Calu3 (cell line): Measurements from ENCODE around the gene NUP210. TPM values are rescaled to one million over a fixed set of nuclear protein-coding genes. Genes with fewer than 3 reads are reported as not detected.

ENCODE experiments used
- BruUV-seq: library from RNA; stranded (reverse); fragments of 400-500 nt; replicated peaks from 2 replicates; lab custom pipeline; 2021; lab: Mats Ljungman, UMichigan
- CTCF ChIA-PET: fragments of 300-600 bp; sonication (Branson Sonifier 250); formaldehyde crosslinking; loops from one replicate; lab custom pipeline; 2022; ENCODE audit warnings: antibody characterized with exemption; lab: Charles Lee
- DNase-seq: peaks from one replicate; pipeline ENCODE4 v3.0.0; 2022
- H3K27ac Mint-ChIP-seq: one replicate; pipeline ENCODE4 v1.8.0; 2022; ENCODE audit warnings: mixed read lengths; ENCODE audit not compliant: unreplicated experiment
- H3K27me3 Mint-ChIP-seq: one replicate; pipeline ENCODE4 v1.8.0; 2022; ENCODE audit warnings: mixed read lengths; ENCODE audit not compliant: unreplicated experiment
- H3K36me3 Mint-ChIP-seq: one replicate; pipeline ENCODE4 v1.8.0; 2022; ENCODE audit warnings: mild to moderate bottlenecking, moderate library complexity, mixed read lengths; ENCODE audit not compliant: insufficient read depth, unreplicated experiment
- H3K4me1 Mint-ChIP-seq: one replicate; pipeline ENCODE4 v1.8.0; 2022; ENCODE audit warnings: mild to moderate bottlenecking, low read depth, mixed read lengths; ENCODE audit not compliant: unreplicated experiment
- H3K4me3 Mint-ChIP-seq: one replicate; pipeline ENCODE4 v1.8.0; 2022; ENCODE audit warnings: mild to moderate bottlenecking, low read depth, moderate library complexity, mixed read lengths; ENCODE audit not compliant: unreplicated experiment
- H3K9me3 Mint-ChIP-seq: one replicate; pipeline ENCODE4 v1.8.0; 2022; ENCODE audit warnings: low read depth, mixed read lengths; ENCODE audit not compliant: unreplicated experiment
- CTCF ChIP-seq: fragments of 200-600 bp; IDR thresholded peaks from one replicate; pipeline ENCODE4 v1.8.0; 2022; ENCODE audit warnings: antibody characterized with exemption; ENCODE audit not compliant: unreplicated experiment
- intact Hi-C: fragments of 100-400 bp; cut with micrococcal nuclease; formaldehyde crosslinking; loops from one replicate; pipeline ENCODE4 v1.10.0; 2022; ENCODE audit not compliant: unreplicated experiment
- total RNA-seq: library from RNA; stranded (reverse); gene quantifications from 2 replicates; pipeline ENCODE4 v1.2.3, GENCODE V29; 2022

NUP210 gene
- total RNA-seq, 1 experiment from 2014 or later: 76.9 TPM

DNA sequence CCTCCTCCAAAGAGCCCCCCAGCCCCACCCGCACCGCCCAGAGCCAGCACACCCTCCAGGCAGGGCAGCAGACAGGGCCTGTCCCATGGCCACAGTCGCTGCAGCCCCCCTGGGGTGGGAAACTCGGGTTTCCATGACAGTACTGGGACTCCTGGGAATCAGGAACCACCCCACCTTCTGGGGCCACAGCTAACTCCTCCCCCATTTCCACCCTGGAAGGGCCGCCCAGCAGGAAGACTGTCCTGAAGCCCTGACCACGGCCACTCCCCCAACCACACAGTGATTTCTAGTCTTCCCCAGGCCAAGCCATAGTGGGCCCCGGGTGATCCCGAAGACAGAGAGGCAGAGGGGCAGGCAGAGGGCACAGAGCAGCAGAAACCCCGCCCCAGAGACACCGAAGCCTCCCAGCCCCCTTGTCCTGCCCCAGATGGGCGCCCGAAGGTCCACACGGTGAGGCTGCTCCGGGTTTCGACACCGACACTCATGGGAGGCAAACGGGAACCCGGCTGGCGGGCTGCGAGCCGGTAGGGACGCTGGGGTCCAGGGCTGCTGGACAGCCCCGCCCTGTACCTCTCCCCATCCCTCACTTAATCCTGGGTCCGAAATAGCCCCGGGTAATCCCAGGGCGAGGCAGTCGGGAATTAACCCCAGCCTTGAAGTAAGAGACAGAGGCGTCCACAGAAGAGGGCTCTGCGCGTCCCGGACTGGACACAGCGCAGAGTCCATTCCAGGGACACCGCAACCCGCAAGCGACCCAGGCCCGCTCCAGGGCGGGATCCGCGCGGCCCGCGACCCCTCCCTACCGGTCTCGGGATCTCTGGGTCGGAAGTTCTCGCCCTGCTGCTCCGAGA lies 138.4 kb downstream of the NUP210 start:
- intact Hi-C loops: loop anchor here (10.0 kb wide), 1 partner anchor 187 kb away; no protein-coding TSS in a partner anchor
- Mint-ChIP-seq H3K4me3 (peak overlapping the region; percentile 47), H3K27ac (no peak overlapping the region), H3K36me3 (peaks cover 11% of the 10 kb centered on the region), H3K9me3 (no peaks in the 10 kb centered on the region), H3K4me1 (no peaks in the 10 kb centered on the region), H3K27me3 (peaks cover 48% of the 10 kb centered on the region)
- CTCF ChIA-PET: no interaction called here
- DNase-seq: no peak
- no peak for TF ChIP-seq CTCF
- BruUV-seq: no TSS peak

DNA sequence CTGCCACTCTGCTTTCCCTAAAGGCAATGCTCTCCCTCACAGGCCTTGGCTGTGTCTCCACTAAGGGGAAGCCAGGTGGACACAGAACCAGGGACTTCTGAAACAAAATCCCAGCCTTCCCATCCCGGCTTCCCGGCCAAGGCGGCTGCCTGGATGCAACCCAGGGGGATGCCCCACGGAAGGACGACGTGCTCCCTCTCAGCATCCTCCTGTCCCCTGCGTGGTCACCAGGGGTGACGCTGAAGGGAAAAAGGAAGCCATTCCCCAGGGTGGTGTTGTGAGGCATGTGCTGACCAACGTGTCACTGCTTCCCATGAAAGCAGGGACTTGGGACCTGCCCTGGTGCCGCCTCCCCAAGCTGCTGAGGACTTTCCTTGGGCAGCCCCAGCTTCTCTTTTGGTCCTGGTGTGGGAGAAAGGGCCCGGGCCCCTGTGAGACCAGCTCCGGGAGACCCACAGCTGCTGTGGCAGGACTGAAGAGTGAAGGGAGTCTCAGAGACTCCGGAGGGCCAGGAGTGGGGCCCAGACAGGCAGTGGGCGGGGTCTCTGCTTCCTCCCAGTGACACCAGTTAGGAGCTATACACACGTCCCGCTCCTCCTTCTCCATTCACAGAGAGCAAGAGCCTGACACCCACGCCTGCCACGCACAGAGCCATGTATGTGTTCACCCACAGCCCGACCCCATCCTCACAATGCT lies 139.2 kb downstream of the NUP210 start:
- Mint-ChIP-seq H3K27me3 (peaks cover 52% of the 10 kb centered on the region), H3K4me1 (no peaks in the 10 kb centered on the region), H3K27ac (no peak overlapping the region), H3K36me3 (peaks cover 11% of the 10 kb centered on the region), H3K9me3 (no peaks in the 10 kb centered on the region), H3K4me3 (peak overlapping the region; percentile 47)
- no peak for DNase-seq
- CTCF ChIA-PET: no interaction called here
- no peak for TF ChIP-seq CTCF
- no TSS peak for BruUV-seq
- intact Hi-C loops: loop anchor here (10.0 kb wide), 1 partner anchor 186 kb away; no protein-coding TSS in a partner anchor

GRCh38 chr3:13280122-13280790 lies 139.9 kb downstream of the NUP210 start:
- H3K27me3 Mint-ChIP-seq: peaks cover 59% of the 10 kb centered on the region
- H3K9me3 Mint-ChIP-seq: no peaks in the 10 kb centered on the region
- intact Hi-C loops: loop anchor here (10.0 kb wide), 1 partner anchor 185 kb away; no protein-coding TSS in a partner anchor
- H3K36me3 Mint-ChIP-seq: peaks cover 11% of the 10 kb centered on the region
- BruUV-seq: no TSS peak
- no peaks in the 10 kb centered on the region for H3K4me1 Mint-ChIP-seq
- no peak for TF ChIP-seq CTCF
- no peak for DNase-seq
- no peak overlapping the region for H3K27ac Mint-ChIP-seq
- CTCF ChIA-PET: no interaction called here
- no peak overlapping the region for H3K4me3 Mint-ChIP-seq

GRCh38 chr3:13279532-13279910 lies 140.6 kb downstream of the NUP210 start:
- Mint-ChIP-seq H3K27me3 (peaks cover 66% of the 10 kb centered on the region), H3K27ac (no peak overlapping the region), H3K36me3 (peaks cover 11% of the 10 kb centered on the region), H3K9me3 (no peaks in the 10 kb centered on the region), H3K4me3 (no peak overlapping the region), H3K4me1 (no peaks in the 10 kb centered on the region)
- TF ChIP-seq CTCF: no peak
- no TSS peak for BruUV-seq
- CTCF ChIA-PET: no interaction called here
- intact Hi-C loops: no loop called here
- DNase-seq: no peak
